ENCODE measurements around the gene FER.
"Not testable (repeated sequence)": the region's sequence is repeated elsewhere in the genome, so short reads cannot be mapped to it uniquely, and the experiment has no call there.

The FER gene

GRCh38 chr5:108983461-108984092 is 235.9 kb downstream of the FER start:
- DNase-seq: no peak

- no peak for DNase-seq
Measured at GRCh38 chr5:108989761-108990392, 242.2 kb downstream of the FER start.

GRCh38 chr5:108992396-108993085 is 244.8 kb downstream of the FER start:
- DNase-seq: not testable (repeated sequence)

DNA sequence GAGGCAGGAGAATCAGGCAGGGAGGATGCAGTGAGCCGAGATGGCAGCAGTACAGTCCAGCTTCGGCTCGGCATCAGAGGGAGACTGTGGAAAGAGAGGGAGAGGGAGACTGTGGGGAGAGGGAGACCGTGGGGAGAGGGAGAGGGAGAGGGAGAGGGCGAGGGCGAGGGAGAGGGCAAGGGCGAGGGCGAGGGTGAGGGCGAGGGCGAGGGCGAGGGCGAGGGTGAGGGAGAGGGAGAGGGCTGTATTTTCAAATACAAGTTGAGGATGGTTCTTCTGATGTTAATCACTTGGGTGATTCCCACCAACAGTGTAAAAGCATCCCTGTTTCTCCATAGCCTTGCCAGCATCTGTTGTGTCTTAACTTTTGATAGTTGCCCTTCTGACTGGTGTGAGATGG is 245.7 kb downstream of the FER start:
- not testable (repeated sequence) for DNase-seq

DNA sequence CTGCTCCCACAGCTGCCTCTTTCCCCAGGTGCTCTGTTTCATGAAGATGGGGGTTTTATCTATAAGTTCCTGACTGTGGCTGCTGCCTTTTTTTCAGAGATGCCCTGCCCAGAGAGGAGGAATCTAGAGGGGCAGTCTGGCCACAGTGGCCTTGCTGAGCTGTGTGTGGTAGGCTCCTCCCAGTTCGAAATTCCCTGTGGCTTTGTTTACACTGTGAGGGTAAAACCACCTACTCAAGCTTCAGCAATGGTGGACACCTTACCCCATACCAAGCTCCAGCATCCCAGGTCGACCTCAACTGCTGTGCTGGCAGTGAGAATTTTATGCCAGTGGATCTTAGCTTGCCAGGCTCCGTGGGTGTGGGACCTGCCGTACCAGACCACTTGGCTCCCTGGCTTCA is 250.0 kb downstream of the FER start:
- DNase-seq: no peak

GRCh38 chr5:108998216-108998615 is 250.5 kb downstream of the FER start:
- DNase-seq: no peak

- DNase-seq: no peak
Measured at GRCh38 chr5:109003928-109004327, 256.2 kb downstream of the FER start.

GRCh38 chr5:109005297-109006009 is 257.8 kb downstream of the FER start:
- DNase-seq: no peak

- no peak for DNase-seq
Measured at GRCh38 chr5:109006129-109006528, 258.4 kb downstream of the FER start.

- DNase-seq: peak; percentile 1
Measured at GRCh38 chr5:109016300-109016699, 268.6 kb downstream of the FER start.

DNA sequence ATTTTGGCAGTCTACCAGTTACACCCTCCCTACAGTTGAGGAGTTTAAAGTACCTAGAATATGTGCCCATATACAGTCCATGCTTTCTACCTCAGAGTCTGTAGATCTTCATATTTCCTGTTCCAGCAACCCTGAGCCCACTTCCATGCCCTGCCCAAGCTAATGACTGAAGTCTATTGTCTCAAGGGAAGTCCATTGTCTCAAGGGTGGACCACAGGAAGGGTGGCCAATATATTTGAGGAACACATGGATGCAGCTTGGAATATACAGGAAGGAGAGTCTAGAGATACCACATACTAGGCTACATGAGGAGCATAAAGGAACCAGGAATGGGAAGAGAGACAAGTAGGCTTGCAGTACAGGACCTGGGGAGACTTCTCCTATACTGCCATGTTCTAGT is 274.4 kb downstream of the FER start:
- no peak for DNase-seq

DNA sequence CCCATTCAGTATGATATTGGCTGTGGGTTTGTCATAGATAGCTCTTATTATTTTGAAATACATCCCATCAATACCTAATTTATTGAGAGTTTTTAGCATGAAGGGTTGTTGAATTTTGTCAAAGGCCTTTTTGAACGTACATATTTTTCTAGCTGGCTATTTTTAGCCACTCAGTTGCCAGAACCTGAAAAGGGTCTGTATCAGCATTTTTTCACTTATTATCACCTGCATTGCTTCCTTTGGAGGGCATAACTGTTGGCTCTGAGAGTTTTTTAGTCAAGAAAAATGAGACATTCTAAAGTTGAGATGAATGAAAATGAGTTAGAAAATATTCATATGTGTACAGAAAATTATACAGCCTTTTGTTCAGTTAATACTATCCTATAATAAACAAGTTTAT is 278.0 kb downstream of the FER start:
- not testable (repeated sequence) for DNase-seq

DNA sequence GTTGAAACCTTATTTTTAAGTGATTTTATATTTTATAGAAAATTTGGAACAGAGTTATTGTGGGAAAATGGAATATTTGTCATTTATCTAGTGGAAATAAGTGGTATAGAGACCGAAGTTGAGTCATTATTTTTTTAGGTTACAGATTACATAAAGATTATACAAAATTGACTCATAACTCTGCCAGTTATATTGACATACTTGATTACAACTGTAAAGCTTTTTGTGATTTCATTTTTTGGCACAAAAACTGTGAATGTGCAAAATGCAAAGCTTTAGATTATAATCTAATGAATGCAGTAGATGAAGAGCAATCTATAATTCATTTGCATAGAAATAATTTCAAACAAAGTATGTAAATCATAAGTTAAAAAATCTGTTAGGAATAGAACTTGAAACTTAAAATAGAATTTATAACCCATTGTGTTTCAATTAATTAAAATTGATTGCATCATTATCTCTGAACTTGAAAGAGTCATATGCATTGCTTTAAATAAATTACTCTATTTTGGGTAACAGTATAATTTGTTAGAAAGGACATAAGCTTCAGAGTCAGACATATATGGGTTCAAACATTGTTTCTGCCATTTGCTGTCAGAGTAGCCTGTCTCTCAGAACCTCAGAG is 280.4 kb downstream of the FER start:
- DNase-seq: no peak

GRCh38 chr5:109028608-109029299 is 281.1 kb downstream of the FER start:
- DNase-seq: no peak

GRCh38 chr5:109029847-109030246 is 282.1 kb downstream of the FER start:
- no peak for DNase-seq

GRCh38 chr5:109030360-109031143 is 282.9 kb downstream of the FER start:
- no peak for DNase-seq

- DNase-seq: no peak
Measured at GRCh38 chr5:109034306-109034705, 286.6 kb downstream of the FER start.

GRCh38 chr5:109035436-109035835 is 287.7 kb downstream of the FER start:
- DNase-seq: no peak

GRCh38 chr5:109038209-109038840 is 290.6 kb downstream of the FER start:
- no peak for DNase-seq

DNA sequence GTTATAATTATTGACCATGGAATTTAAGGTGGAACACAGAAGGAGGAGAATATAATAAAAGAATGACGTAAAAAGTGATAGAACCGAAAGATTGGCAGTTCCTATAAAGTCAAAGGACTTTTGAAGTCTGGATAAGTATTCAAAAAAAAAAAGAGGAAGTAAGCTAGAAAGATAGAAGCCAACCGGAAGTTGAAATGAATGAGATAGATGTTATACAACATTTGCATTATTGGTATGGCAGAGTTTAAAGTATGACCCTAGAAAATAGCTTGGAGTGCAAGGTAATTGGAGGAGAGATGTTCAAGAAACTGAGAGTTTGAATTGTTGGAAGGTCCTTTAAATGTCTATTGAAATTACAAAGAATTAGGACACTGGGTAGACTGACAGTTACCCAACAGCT is 293.6 kb downstream of the FER start:
- DNase-seq: no peak

DNA sequence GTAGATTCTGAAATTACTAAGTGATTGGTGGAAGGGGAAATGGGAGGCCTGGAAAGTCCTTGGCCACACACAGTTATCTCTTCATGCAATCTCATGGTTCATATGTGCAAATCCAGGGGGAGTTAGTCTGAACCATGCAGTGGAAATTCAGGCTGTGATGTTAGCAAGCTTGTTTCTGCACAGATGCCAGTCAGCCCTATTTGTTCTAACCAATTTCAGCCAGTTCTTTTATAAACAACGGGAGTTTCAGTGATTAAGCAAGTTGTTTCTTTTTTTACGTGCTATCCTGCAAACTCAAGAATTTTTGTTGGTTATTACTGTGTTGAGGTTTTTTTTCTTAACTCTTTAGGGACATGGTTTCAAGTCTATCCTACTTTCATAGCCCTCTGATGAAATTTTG is 298.0 kb downstream of the FER start:
- no peak for DNase-seq
